ENCODE data around the gene SRBD1.

DNA sequence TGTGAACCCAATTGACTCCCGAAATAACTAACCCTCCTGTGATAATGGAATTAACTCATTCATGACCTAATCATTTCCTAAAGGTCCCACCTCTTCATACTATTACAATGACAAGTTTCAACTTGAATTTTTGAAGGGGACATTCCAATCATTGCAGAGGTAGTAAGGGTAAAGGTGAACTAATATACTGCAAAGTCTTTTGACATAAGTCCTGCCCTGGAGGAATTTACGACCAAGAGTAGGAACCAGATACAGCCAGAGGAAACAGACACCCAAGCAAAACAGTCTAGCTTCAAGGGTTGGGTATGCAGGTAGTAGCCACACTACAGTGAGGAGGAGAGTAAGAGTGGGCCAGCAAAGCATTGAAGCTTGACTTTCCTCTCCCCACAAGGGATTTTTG is 1.2 kb upstream of the SRBD1 start:
- TF ChIP-seq EZH2 (IDR thresholded peaks at IDR 0.05; ENCODE audit: insufficient read depth, poor library complexity, severe bottlenecking) (no peak), EZH2phosphoT487 (IDR thresholded peaks at IDR 0.05; ENCODE audit: insufficient read depth, low read depth) (no peak)
